Activated T-helper 1 cell treated with anti-CD3 and anti-CD28 coated beads, Interleukin-12 subunit alpha, Interleukin-12 subunit beta, Interleukin-2, Interleukin-4 antibody, amounts not matched to agents 30 ng/mL and 10 ng/mL and 1 ng/mL, durations not matched to agents 14 hours and 24 hours and 36 hours (primary cell): ENCODE measurements around the gene PIGK. TPM values are rescaled to one million over a fixed set of nuclear protein-coding genes. Genes with fewer than 3 reads are reported as not detected.

Source experiments
- DNase-seq: peaks from one replicate; pipeline ENCODE4 v3.0.0; 2021; ENCODE audit warnings: low spot score
- H3K27ac Mint-ChIP-seq: one replicate; pipeline ENCODE4 v1.8.0; 2021; ENCODE audit warnings: mild to moderate bottlenecking, mixed read lengths
- H3K27me3 Mint-ChIP-seq: one replicate; pipeline ENCODE4 v1.8.0; 2022; ENCODE audit warnings: mild to moderate bottlenecking, moderate library complexity, mixed read lengths; ENCODE audit not compliant: insufficient read depth
- H3K36me3 Mint-ChIP-seq: one replicate; pipeline ENCODE4 v1.8.0; 2021; ENCODE audit warnings: low read depth, mixed read lengths
- H3K4me1 Mint-ChIP-seq: one replicate; pipeline ENCODE4 v1.8.0; 2021; ENCODE audit warnings: low read depth, mixed read lengths
- H3K4me3 Mint-ChIP-seq: one replicate; pipeline ENCODE4 v1.8.0; 2021; ENCODE audit warnings: mild to moderate bottlenecking, moderate library complexity, mixed read lengths
- H3K9me3 Mint-ChIP-seq: one replicate; pipeline ENCODE4 v1.8.0; 2021; ENCODE audit warnings: mixed read lengths
- intact Hi-C: fragments of 100-400 bp; cut with micrococcal nuclease; formaldehyde crosslinking; loops from one replicate; pipeline ENCODE4 v1.15.1; 2024
- total RNA-seq: library from RNA; stranded (reverse); gene quantifications from 2 replicates; pipeline ENCODE4 v1.2.3, GENCODE V29; 2022

The PIGK gene
- total RNA-seq, 1 donor from 2014 or later = 15.9 TPM

- Mint-ChIP-seq H3K9me3 (peaks cover 7% of the 10 kb centered on the region), H3K27me3 (peaks cover 2% of the 10 kb centered on the region), H3K36me3 (no peaks in the 10 kb centered on the region), H3K4me3 (no peak overlapping the region), H3K4me1 (no peaks in the 10 kb centered on the region), H3K27ac (no peak overlapping the region)
- intact Hi-C loops = no loop called here
- no peak for DNase-seq
Measured at GRCh38 chr1:77039739-77040138, 179.5 kb downstream of the PIGK start.

GRCh38 chr1:77039111-77039510 lies 180.1 kb downstream of the PIGK start:
- Mint-ChIP-seq H3K36me3 (no peaks in the 10 kb centered on the region), H3K27me3 (peaks cover 2% of the 10 kb centered on the region), H3K4me3 (no peak overlapping the region), H3K27ac (no peak overlapping the region), H3K4me1 (no peaks in the 10 kb centered on the region), H3K9me3 (peaks cover 7% of the 10 kb centered on the region)
- intact Hi-C loops = no loop called here
- DNase-seq = no peak

Other genes with a start within 250 kb of the PIGK start
- gene AK5, start 62.6 kb upstream of the PIGK start, total RNA-seq = 0.39 TPM in 1 of 2 replicates, not detected in the other